HepG2 (cell line): ENCODE results near the gene C22orf39. TPM values are rescaled to one million over a fixed set of nuclear protein-coding genes. Genes with fewer than 3 reads are reported as not detected.

Source experiments
- ATAC-seq: fragments of 200-7000 bp; cut with Tn5 transposase; 3 replicates; pipeline ENCODE4 v1.9.1; 2020; ENCODE audit warnings: mild to moderate bottlenecking, moderate library complexity
- BruUV-seq: library from RNA; stranded (reverse); fragments of 400-500 nt; replicated peaks from 2 replicates; lab custom pipeline; 2021; lab: Mats Ljungman, UMichigan
- CTCF ChIA-PET: fragments of 300-600 bp; formaldehyde crosslinking; extraction: SDS; loops from one replicate; lab custom pipeline; 2021; ENCODE audit warnings: low total read pairs, inconsistent platforms, low intra/inter-chr PET ratio; lab: Yijun Ruan, JAX
- POLR2A ChIA-PET: fragments of 350-600 bp; sonication (Branson Sonifier 250); formaldehyde crosslinking; loops from one replicate; lab custom pipeline; 2020; ENCODE audit warnings: antibody characterized with exemption, inconsistent platforms; lab: Yijun Ruan, JAX
- DNase-seq: peaks from one replicate; pipeline ENCODE4 v3.0.0-alpha.2; 2015; ENCODE audit warnings: low spot score
- FAIRE-seq: peaks from 3 replicates; lab custom pipeline; 2011; peaks lifted over from hg19 to GRCh38; lab: Jason Lieb, UNC
- H2AFZ ChIP-seq: one replicate; pipeline ENCODE4 v1.6.1; 2011; ENCODE audit warnings: low read length, inconsistent platforms
- H3K27ac ChIP-seq: fragments of 300-600 bp; 3 replicates; pipeline ENCODE4 v1.8.0; 2011; ENCODE audit warnings: mixed run types, mild to moderate bottlenecking, mixed read lengths, low read length, inconsistent platforms; ENCODE audit not compliant: insufficient read depth; ENCODE audit errors: extremely low read length
- H3K27me3 ChIP-seq, 2 experiments: fragments of 200-600 bp in 1 of 2; 2 replicates in 1 of 2; 3 replicates in 1 of 2; pipeline versions ENCODE4 v1.6.0 to v1.8.0; 2011; ENCODE audit warnings: low read length in 2 of 2, mild to moderate bottlenecking in 2 of 2, moderate library complexity in 2 of 2, inconsistent platforms in 1 of 2; ENCODE audit not compliant: insufficient read depth in 2 of 2, control insufficient read depth in 1 of 2
- H3K36me3 ChIP-seq, 2 experiments: fragments of 200-600 bp in 1 of 2; replicated peaks in 1 of 2; 2 replicates in 1 of 2; 3 replicates in 1 of 2; pipeline versions ENCODE4 v1.5.1 to v1.8.0; 2011; ENCODE audit warnings: low read length in 2 of 2, inconsistent platforms in 1 of 2; ENCODE audit not compliant: insufficient read depth in 2 of 2, control insufficient read depth in 1 of 2
- H3K4me1 ChIP-seq: 2 replicates; pipeline ENCODE4 v1.5.1; 2012; ENCODE audit warnings: low read length, inconsistent platforms; ENCODE audit not compliant: insufficient read depth
- H3K4me2 ChIP-seq: 2 replicates; pipeline ENCODE4 v1.6.0; 2011; ENCODE audit warnings: low read depth, low read length, inconsistent platforms
- H3K4me3 ChIP-seq, 3 experiments: fragments of 200-600 bp in 1 of 3; sonication (generic), shearing (Covaris generic) in 1 of 3; replicated peaks in 1 of 3; 2 replicates each; pipeline ENCODE4 v1.5.1; 2011 to 2016; ENCODE audit warnings: low read length in 3 of 3, inconsistent platforms in 2 of 3, low read depth in 2 of 3, mild to moderate bottlenecking in 2 of 3, control low read depth in 1 of 3, mixed read lengths in 1 of 3; ENCODE audit not compliant: insufficient read depth in 1 of 3
- H3K79me2 ChIP-seq: one replicate; pipeline ENCODE4 v1.6.1; 2011; ENCODE audit warnings: low read length, inconsistent platforms; ENCODE audit not compliant: insufficient read depth
- H3K9ac ChIP-seq: 2 replicates; pipeline ENCODE4 v1.6.0; 2011; ENCODE audit warnings: mild to moderate bottlenecking, low read depth, low read length, inconsistent platforms; ENCODE audit not compliant: insufficient read depth
- H3K9me3 ChIP-seq: 2 replicates; pipeline ENCODE4 v1.5.1; 2012; ENCODE audit warnings: mild to moderate bottlenecking, low read length
- H4K20me1 ChIP-seq: 2 replicates; pipeline ENCODE4 v1.6.0; 2011; ENCODE audit warnings: inconsistent platforms, mild to moderate bottlenecking, low read length, moderate library complexity; ENCODE audit not compliant: insufficient read depth
- ATM ChIP-seq: fragments of 450-650 bp; IDR thresholded peaks from 2 replicates; pipeline ENCODE4 v1.7.1; 2017; ENCODE audit warnings: mild to moderate bottlenecking, borderline replicate concordance
- FLYWCH1 ChIP-seq: sonication (generic); formaldehyde crosslinking; IDR thresholded peaks from 2 replicates; pipeline ENCODE4 v1.8.1; 2023; ENCODE audit warnings: mild to moderate bottlenecking, missing genetic modification reagents
- MXD4 ChIP-seq: IDR thresholded peaks from 2 replicates; pipeline ENCODE4 v1.6.1; 2016; ENCODE audit warnings: mild to moderate bottlenecking, missing biosample characterization, missing genetic modification reagents
- SMC3 ChIP-seq: IDR thresholded peaks from 2 replicates; pipeline ENCODE4 v1.6.1; 2011; ENCODE audit warnings: low read length, improper control_type of control experiment
- SPEN ChIP-seq: sonication (generic); formaldehyde crosslinking; IDR thresholded peaks from 2 replicates; pipeline ENCODE4 v1.5.1; 2020; ENCODE audit warnings: low read depth, mild to moderate bottlenecking, missing genetic modification reagents
- TARDBP ChIP-seq: sonication (generic); formaldehyde crosslinking; IDR thresholded peaks from 2 replicates; pipeline ENCODE4 v1.8.0; 2022; ENCODE audit warnings: mild to moderate bottlenecking, missing genetic modification reagents
- ZKSCAN5 ChIP-seq: sonication (generic); formaldehyde crosslinking; IDR thresholded peaks from 2 replicates; pipeline ENCODE4 v1.5.1; 2020; ENCODE audit warnings: mild to moderate bottlenecking, missing genetic modification reagents
- ZNF629 ChIP-seq: sonication (generic); formaldehyde crosslinking; conservative IDR thresholded peaks from 2 replicates; pipeline ENCODE4 v1.5.0; 2020; ENCODE audit warnings: missing genetic modification reagents
- WGBS: methylation state at CpG from one replicate; pipeline ENCODE4 v1.1.6; 2017; ENCODE audit warnings: low lambda C conversion rate; 5-methylcytosine and 5-hydroxymethylcytosine counted together
- in situ Hi-C: cut with HindIII; loops from 2 replicates; pipeline ENCODE4 v1.10.0; 2017; ENCODE audit warnings: low pct_unique_long_range_greater_than_20kb; ENCODE audit not compliant: extremely low pct_ligation_motif_present
- intact Hi-C: fragments of 100-400 bp; cut with micrococcal nuclease; formaldehyde crosslinking; loops from one replicate; pipeline ENCODE4 v1.10.0; 2022; ENCODE audit not compliant: unreplicated experiment
- polyA plus RNA-seq, 8 experiments: library from polyadenylated mRNA; depleted of rRNA in 3 of 8; stranded (reverse) in 7 of 8; unstranded in 1 of 8; fragments of >200 nt; fragmentation: Illumina TruSeq in 4 of 8; extraction: Trizol in 4 of 8; gene quantifications; 2 replicates each; pipeline versions ENCODE4 v1.2.1 to v1.2.3, GENCODE V29; 2011 to 2016; ENCODE audit warnings: low read depth in 4 of 8, missing spikeins in 1 of 8, mixed read lengths in 1 of 8; ENCODE audit not compliant: insufficient read depth in 1 of 8
- total RNA-seq, 5 experiments: library from RNA; depleted of rRNA; stranded (reverse); fragments of >200 nt; fragmentation: Illumina TruSeq; extraction: Trizol; gene quantifications; 2 replicates each; pipeline ENCODE4 v1.2.3, GENCODE V29; 2016; ENCODE audit warnings: low read depth in 1 of 5
- TF ChIP-seq, protein P1 (sequence below): IDR thresholded peaks from 2 replicates; pipeline ENCODE4 v1.6.1; 2012; ENCODE audit warnings: low read length, improper control_type of control experiment
- TF ChIP-seq, protein P2 (sequence below): sonication (generic); formaldehyde crosslinking; IDR thresholded peaks from 2 replicates; pipeline ENCODE4 v1.4.0; 2020; ENCODE audit warnings: mild to moderate bottlenecking, missing genetic modification reagents

C22orf39 gene
- total and polyA plus RNA-seq, 2 of the 13 experiments (the other 11 are each of a cell fraction or from before 2014, with no cell fraction given), result 23.4 to 26.4 TPM

DNA sequence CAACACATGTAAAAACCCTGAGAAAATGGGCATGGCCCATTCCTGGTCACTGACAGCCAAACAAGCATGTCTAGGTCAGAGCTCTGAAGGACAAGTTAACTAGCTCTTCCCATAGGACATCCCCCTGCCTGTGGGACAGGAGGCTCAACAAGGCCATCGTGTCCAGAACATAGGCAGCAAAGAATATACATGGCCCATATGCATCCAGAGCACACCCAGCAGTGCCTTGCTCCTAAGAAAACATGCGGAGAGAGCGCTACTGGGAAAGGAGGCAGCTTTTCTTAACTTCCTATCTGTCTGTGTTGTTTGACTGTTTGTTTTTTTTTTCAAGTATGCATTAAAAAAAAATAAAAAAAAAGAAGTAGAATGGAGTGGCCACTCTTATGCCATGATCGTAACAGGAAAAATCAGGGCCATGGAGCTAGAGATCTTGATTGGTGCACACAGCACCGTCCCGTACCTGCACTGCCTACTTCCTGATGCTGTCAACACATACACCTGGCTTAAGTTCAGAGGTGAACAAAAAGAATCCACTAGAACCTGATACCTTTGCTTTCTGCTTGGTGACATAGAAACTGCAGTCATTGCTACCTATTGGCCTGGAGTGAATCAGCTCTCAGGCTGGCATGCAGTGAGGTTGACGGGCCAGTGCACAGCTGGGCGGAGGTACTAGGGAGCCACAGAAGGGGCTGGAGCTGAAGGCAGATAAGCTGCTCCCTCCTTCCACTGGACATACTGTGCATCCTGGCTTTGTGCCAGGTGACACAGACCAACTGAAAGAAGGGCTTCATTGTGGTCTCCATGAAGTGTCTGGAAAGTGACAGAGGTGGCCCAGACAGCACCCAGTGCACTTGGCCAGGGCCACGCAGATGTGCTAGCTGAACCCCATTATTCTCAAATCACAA is 19.6 kb upstream of the C22orf39 start (continued):
- TF ChIP-seq MXD4 (CRISPR knock-in tag) (no peak), ZKSCAN5 (no peak), SMC3 (no peak), FLYWCH1 (CRISPR knock-in tag) (no peak)
- TF ChIP-seq, protein P1, sequence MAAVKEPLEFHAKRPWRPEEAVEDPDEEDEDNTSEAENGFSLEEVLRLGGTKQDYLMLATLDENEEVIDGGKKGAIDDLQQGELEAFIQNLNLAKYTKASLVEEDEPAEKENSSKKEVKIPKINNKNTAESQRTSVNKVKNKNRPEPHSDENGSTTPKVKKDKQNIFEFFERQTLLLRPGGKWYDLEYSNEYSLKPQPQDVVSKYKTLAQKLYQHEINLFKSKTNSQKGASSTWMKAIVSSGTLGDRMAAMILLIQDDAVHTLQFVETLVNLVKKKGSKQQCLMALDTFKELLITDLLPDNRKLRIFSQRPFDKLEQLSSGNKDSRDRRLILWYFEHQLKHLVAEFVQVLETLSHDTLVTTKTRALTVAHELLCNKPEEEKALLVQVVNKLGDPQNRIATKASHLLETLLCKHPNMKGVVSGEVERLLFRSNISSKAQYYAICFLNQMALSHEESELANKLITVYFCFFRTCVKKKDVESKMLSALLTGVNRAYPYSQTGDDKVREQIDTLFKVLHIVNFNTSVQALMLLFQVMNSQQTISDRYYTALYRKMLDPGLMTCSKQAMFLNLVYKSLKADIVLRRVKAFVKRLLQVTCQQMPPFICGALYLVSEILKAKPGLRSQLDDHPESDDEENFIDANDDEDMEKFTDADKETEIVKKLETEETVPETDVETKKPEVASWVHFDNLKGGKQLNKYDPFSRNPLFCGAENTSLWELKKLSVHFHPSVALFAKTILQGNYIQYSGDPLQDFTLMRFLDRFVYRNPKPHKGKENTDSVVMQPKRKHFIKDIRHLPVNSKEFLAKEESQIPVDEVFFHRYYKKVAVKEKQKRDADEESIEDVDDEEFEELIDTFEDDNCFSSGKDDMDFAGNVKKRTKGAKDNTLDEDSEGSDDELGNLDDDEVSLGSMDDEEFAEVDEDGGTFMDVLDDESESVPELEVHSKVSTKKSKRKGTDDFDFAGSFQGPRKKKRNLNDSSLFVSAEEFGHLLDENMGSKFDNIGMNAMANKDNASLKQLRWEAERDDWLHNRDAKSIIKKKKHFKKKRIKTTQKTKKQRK, result no peak
- TF ChIP-seq, all 625 proteins: peak for 0

DNA sequence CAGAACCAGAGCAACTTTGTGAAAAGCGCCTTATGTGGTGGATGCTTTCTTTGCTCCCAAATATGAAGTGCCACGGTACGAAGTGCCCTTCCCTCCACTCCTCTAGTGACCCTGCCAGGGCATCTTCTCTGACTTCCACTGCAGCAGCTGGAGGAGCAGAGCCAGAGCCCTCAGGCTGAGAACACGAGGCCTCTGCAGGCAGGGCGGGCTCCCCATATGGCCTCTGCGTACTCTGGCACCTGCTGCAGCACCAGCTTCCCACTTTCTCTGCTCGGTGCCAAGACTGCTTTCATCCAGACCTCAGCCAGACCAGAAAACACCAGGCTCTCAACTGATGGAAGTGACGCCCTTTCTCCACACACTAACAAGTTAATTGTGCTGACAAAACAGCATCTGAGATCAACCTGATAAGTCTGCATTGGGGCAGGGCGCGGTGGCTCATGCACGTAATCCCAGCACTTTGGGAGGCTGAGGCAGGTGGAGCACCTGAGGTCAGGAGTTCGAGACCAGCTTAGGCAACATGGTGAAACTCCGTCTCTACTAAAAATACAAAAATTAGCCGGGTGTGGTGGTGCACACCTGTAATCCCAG is 18.7 kb upstream of the C22orf39 start:
- POLR2A ChIA-PET, result no interaction called here
- TF ChIP-seq TARDBP (no peak), ATM (no peak), SPEN (CRISPR knock-in tag) (no peak), ZNF629 (CRISPR knock-in tag) (no peak)
- TF ChIP-seq, protein P2, sequence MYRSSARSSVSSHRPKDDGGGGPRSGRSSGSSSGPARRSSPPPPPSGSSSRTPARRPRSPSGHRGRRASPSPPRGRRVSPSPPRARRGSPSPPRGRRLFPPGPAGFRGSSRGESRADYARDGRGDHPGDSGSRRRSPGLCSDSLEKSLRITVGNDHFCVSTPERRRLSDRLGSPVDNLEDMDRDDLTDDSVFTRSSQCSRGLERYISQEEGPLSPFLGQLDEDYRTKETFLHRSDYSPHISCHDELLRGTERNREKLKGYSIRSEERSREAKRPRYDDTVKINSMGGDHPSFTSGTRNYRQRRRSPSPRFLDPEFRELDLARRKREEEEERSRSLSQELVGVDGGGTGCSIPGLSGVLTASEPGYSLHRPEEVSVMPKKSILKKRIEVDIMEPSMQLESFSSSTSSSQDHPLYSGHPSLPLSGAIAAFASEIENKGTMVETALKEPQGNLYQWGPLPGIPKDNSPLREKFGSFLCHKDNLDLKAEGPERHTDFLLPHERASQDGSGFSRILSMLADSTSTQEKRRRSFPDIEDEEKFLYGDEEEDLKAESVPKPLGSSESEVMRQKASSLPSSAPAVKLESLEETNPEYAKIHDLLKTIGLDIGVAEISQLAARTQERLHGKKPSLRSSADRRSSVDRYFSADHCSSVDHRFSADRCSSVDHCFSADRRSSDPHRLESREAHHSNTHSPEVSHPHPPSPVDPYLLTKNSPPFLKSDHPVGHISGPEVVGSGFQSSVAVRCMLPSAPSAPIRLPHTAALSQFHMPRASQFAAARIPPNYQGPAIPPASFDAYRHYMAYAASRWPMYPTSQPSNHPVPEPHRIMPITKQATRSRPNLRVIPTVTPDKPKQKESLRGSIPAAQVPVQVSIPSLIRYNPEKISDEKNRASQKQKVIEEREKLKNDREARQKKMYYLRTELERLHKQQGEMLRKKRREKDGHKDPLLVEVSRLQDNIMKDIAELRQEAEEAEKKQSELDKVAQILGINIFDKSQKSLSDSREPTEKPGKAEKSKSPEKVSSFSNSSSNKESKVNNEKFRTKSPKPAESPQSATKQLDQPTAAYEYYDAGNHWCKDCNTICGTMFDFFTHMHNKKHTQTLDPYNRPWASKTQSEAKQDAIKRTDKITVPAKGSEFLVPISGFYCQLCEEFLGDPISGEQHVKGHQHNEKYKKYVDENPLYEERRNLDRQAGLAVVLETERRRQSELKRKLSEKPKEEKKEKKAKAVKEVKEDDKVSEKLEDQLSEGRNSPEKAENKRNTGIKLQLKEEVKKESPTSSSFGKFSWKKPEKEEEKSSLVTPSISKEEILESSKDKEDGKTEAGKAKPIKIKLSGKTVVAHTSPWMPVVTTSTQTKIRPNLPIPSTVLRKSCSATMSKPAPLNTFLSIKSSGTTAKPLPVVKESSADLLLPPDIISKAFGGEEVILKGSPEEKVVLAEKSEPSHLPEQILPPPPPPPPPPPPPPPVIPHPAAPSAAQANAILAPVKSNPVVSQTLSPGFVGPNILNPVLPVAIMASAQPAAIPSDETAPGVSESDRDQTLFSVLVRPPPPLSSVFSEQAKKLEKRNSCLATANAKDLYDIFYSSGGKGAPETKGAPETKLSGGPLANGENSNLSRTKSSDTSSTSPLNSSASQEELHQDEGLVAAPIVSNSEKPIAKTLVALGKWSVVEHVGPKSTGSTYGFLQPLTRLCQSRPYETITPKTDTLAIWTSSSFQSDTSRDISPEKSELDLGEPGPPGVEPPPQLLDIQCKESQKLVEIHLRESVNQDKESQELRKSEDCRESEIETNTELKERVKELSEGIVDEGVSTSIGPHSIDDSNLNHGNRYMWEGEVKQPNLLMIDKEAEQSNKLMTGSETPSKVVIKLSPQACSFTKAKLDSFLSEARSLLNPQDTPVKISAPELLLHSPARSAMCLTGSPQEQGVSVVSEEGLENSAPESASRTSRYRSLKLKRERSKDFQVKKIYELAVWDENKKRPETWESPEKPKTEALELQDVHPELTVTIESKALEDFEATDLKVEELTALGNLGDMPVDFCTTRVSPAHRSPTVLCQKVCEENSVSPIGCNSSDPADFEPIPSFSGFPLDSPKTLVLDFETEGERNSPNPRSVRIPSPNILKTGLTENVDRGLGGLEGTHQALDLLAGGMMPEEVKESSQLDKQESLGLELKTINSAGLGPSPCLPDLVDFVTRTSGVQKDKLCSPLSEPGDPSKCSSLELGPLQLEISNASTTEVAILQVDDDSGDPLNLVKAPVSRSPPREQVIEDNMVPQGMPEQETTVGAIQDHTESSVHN (CRISPR knock-in tag), result no peak

More for the DNA sequence above, 18.7 kb upstream of the C22orf39 start:
- peaks cover 31 to 79% of the 10 kb centered on the region in 2 experiments for H3K36me3 ChIP-seq
- in situ Hi-C loops, result no loop called here
- H3K4me1 ChIP-seq, result no peaks in the 10 kb centered on the region
- BruUV-seq, result no TSS peak
- no peak overlapping the region for H3K4me2 ChIP-seq
- 97% methylated on average over 14 of the region's 14 CpGs for WGBS
- intact Hi-C loops, result no loop called here
- H3K27ac ChIP-seq, result no peak overlapping the region
- no peaks in the 10 kb centered on the region for H3K27me3 ChIP-seq
- H2AFZ ChIP-seq, result no peak overlapping the region
- FAIRE-seq, result no peak
- no peaks in the 10 kb centered on the region for H3K9me3 ChIP-seq
- H4K20me1 ChIP-seq, result no peaks in the 10 kb centered on the region
- CTCF ChIA-PET, result no interaction called here
- no peak overlapping the region for H3K4me3 ChIP-seq
- DNase-seq, result no peak
- no peak overlapping the region for H3K9ac ChIP-seq
- H3K79me2 ChIP-seq, result no peaks in the 10 kb centered on the region
- ATAC-seq, result no peak
